ENCODE data around the gene PDE5A.

PDE5A gene

GRCh38 chr4:119655111-119655837, 26.7 kb upstream of the PDE5A start:
- Histone ChIP-seq H3K36me3 (ENCODE audit: control insufficient read depth in 2 of 2, insufficient read depth in 1 of 2, low read length in 2 of 2) (no peaks in the 10 kb centered on the region), H3K4me1 (ENCODE audit: control insufficient read depth, insufficient read depth, low read length) (peaks cover 8% of the 10 kb centered on the region), H3K9me3 (ENCODE audit: control insufficient read depth, insufficient read depth, low read depth, low read length) (no peaks in the 10 kb centered on the region), H3K4me3 (ENCODE audit: low read depth, low read length) (no peak overlapping the region), H3K27ac (ENCODE audit: extremely low read depth, low read depth, low read length) (no peak overlapping the region)
- TF ChIP-seq ZNF449 (tag by site-specific recombination; IDR thresholded peaks at IDR 0.05), result no peak
- TF ChIP-seq, protein P1, sequence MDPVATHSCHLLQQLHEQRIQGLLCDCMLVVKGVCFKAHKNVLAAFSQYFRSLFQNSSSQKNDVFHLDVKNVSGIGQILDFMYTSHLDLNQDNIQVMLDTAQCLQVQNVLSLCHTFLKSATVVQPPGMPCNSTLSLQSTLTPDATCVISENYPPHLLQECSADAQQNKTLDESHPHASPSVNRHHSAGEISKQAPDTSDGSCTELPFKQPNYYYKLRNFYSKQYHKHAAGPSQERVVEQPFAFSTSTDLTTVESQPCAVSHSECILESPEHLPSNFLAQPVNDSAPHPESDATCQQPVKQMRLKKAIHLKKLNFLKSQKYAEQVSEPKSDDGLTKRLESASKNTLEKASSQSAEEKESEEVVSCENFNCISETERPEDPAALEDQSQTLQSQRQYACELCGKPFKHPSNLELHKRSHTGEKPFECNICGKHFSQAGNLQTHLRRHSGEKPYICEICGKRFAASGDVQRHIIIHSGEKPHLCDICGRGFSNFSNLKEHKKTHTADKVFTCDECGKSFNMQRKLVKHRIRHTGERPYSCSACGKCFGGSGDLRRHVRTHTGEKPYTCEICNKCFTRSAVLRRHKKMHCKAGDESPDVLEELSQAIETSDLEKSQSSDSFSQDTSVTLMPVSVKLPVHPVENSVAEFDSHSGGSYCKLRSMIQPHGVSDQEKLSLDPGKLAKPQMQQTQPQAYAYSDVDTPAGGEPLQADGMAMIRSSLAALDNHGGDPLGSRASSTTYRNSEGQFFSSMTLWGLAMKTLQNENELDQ (tag by site-specific recombination; IDR thresholded peaks at IDR 0.05; ENCODE audit: low read depth), result no peak
- ChIA-PET CTCF (interaction anchor here (1.4 kb wide), 1 partner anchor 27 kb away, joined by 5 read pairs; the partner anchor contains the start of gene PDE5A), POLR2A (no interaction called here)

GRCh38 chr4:119653990-119654389, 25.4 kb upstream of the PDE5A start:
- Histone ChIP-seq H3K4me1 (ENCODE audit: control insufficient read depth, insufficient read depth, low read length) (no peaks in the 10 kb centered on the region; the same call in 1 of the 2 replicates), H3K27ac (ENCODE audit: extremely low read depth, low read depth, low read length) (no peak overlapping the region), H3K4me3 (ENCODE audit: low read depth, low read length) (no peak overlapping the region), H3K36me3 (ENCODE audit: control insufficient read depth in 2 of 2, insufficient read depth in 1 of 2, low read length in 2 of 2) (no peaks in the 10 kb centered on the region), H3K9me3 (ENCODE audit: control insufficient read depth, insufficient read depth, low read depth, low read length) (no peaks in the 10 kb centered on the region)
- POLR2A ChIA-PET, result no interaction called here
- CTCF ChIA-PET, result interaction anchor here (0.9 kb wide), 1 partner anchor 25 kb away, joined by 3 read pairs; no protein-coding TSS in a partner anchor
- no peak for TF ChIP-seq SCRT1 (tag by site-specific recombination; IDR thresholded peaks at IDR 0.05; ENCODE audit: borderline replicate concordance)
- TF ChIP-seq ZNF426 (tag by site-specific recombination; IDR thresholded peaks at IDR 0.05), result no peak
- TF ChIP-seq, protein P2, sequence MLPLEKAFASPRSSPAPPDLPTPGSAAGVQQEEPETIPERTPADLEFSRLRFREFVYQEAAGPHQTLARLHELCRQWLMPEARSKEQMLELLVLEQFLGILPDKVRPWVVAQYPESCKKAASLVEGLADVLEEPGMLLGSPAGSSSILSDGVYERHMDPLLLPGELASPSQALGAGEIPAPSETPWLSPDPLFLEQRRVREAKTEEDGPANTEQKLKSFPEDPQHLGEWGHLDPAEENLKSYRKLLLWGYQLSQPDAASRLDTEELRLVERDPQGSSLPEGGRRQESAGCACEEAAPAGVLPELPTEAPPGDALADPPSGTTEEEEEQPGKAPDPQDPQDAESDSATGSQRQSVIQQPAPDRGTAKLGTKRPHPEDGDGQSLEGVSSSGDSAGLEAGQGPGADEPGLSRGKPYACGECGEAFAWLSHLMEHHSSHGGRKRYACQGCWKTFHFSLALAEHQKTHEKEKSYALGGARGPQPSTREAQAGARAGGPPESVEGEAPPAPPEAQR (tag by site-specific recombination; IDR thresholded peaks at IDR 0.05), result no peak
- no peak for TF ChIP-seq ZNF362 (tag by site-specific recombination; IDR thresholded peaks at IDR 0.05)
- no peak for TF ChIP-seq ZNF623 (tag by site-specific recombination; IDR thresholded peaks at IDR 0.05)
- TF ChIP-seq, protein P3, sequence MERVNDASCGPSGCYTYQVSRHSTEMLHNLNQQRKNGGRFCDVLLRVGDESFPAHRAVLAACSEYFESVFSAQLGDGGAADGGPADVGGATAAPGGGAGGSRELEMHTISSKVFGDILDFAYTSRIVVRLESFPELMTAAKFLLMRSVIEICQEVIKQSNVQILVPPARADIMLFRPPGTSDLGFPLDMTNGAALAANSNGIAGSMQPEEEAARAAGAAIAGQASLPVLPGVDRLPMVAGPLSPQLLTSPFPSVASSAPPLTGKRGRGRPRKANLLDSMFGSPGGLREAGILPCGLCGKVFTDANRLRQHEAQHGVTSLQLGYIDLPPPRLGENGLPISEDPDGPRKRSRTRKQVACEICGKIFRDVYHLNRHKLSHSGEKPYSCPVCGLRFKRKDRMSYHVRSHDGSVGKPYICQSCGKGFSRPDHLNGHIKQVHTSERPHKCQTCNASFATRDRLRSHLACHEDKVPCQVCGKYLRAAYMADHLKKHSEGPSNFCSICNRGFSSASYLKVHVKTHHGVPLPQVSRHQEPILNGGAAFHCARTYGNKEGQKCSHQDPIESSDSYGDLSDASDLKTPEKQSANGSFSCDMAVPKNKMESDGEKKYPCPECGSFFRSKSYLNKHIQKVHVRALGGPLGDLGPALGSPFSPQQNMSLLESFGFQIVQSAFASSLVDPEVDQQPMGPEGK (tag by site-specific recombination; IDR thresholded peaks at IDR 0.05), result no peak
- no peak for TF ChIP-seq PRDM6 (tag by site-specific recombination; IDR thresholded peaks at IDR 0.05)
- no peak for TF ChIP-seq GLI4 (tag by site-specific recombination; IDR thresholded peaks at IDR 0.05)
- TF ChIP-seq ZNF580 (tag by site-specific recombination; IDR thresholded peaks at IDR 0.05), result no peak
- no peak for TF ChIP-seq ZNF174 (tag by site-specific recombination; IDR thresholded peaks at IDR 0.05)
- no peak for TF ChIP-seq SP3 (tag by site-specific recombination; IDR thresholded peaks at IDR 0.05)
- TF ChIP-seq SP7 (tag by site-specific recombination; IDR thresholded peaks at IDR 0.05), result no peak

Measured in HEK293 (cell line).